ENCODE results near the gene NRP1.

The NRP1 gene

GRCh38 chr10:33288127-33288526 lies 46.3 kb downstream of the NRP1 start:
- FAIRE-seq, result no peak

- FAIRE-seq, result no peak
Observed at GRCh38 chr10:33287112-33287511, 47.4 kb downstream of the NRP1 start.

GRCh38 chr10:33286157-33286934 lies 48.1 kb downstream of the NRP1 start:
- no peak for FAIRE-seq

GRCh38 chr10:33284945-33285344 lies 49.5 kb downstream of the NRP1 start:
- FAIRE-seq, result no peak

GRCh38 chr10:33279811-33280602 lies 54.5 kb downstream of the NRP1 start:
- FAIRE-seq, result no peak

GRCh38 chr10:33279276-33279675 lies 55.2 kb downstream of the NRP1 start:
- FAIRE-seq, result no peak

GRCh38 chr10:33278198-33278597 lies 56.3 kb downstream of the NRP1 start:
- FAIRE-seq, result no peak

GRCh38 chr10:33277135-33277536 lies 57.3 kb downstream of the NRP1 start:
- FAIRE-seq, result no peak

DNA sequence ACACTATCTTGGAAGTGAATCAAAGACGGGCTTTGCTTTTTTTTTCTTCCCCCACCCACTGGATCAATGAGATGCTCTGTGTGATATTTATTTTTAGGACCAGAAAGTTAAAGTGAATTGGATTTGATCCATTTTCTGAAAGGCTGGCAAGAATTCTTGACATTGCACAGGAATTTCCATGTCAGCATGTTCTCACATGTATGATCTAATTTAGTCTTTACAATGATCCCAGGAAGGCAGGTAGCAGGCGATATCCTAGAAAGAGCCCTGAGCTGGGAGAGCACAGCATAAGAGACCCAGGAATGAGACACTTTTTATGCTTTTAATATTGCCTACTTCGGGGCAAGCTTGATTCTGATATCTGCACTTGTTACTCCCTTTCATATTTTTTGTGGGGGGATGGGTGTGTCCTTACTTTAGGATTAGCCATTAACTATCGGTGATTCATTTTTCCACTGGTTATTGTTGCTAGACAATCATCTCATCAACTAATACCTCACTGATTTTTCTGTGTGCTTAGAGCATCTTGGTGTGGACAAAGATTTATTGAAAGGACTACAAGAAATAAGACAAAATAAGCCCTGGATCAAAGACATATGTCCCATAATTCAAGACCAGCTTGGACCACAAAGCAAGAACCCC lies 58.1 kb downstream of the NRP1 start:
- FAIRE-seq, result no peak

- FAIRE-seq, result no peak
Observed at GRCh38 chr10:33274096-33274785, 60.2 kb downstream of the NRP1 start.

- no peak for FAIRE-seq
Observed at GRCh38 chr10:33273295-33274002, 61.0 kb downstream of the NRP1 start.

- no peak for FAIRE-seq
Observed at GRCh38 chr10:33272635-33273034, 61.8 kb downstream of the NRP1 start.

DNA sequence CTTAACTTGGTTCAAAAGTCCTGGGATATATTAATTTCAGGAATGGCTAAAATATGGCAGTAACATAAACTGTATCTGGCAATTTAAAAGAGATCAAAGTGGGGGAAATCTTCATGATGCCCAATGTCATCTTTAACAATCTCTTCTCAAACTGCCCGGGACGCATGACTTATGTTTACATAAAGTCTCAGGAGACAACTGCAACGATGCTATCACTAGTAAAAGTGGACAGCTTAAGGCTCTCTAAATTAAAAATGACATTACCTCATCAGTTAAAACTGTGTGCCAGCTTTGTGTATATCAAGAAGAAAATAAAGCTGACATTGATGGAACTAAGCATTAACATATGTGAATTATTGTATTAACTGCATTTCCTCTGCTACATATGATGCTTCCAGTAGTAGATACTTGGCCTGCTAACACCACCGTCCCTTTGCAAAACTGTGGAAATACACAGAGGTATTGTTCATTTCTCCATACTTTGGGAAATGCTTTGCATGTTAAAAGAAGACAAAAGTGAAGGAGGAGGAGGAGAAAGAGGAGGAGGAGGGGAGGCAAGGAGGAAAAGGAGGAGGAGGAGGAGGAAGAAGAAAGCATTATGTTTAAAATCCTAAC lies 62.4 kb downstream of the NRP1 start:
- FAIRE-seq, result no peak

- no peak for FAIRE-seq
Observed at GRCh38 chr10:33270971-33271370, 63.5 kb downstream of the NRP1 start.

DNA sequence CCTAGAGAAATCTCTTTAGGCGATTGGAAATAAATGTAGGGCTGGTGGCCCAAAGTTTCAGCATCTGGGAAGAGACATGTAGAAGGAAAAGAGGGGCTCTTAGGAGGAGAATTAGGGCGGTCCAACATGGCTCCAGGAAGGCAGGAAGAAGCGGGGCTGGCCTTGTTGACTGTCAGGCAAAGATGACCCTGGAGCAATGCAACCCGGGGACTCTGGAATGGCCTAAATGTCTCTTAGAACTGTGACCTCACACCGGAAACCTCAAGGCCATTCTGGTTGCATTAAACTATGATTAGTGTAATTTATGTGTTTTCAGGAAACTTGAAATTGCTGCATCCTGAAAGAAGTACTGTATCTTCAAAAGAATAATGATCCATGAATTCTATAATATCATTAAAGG lies 66.8 kb downstream of the NRP1 start:
- FAIRE-seq, result no peak

- FAIRE-seq, result no peak
Observed at GRCh38 chr10:33265621-33266020, 68.8 kb downstream of the NRP1 start.

DNA sequence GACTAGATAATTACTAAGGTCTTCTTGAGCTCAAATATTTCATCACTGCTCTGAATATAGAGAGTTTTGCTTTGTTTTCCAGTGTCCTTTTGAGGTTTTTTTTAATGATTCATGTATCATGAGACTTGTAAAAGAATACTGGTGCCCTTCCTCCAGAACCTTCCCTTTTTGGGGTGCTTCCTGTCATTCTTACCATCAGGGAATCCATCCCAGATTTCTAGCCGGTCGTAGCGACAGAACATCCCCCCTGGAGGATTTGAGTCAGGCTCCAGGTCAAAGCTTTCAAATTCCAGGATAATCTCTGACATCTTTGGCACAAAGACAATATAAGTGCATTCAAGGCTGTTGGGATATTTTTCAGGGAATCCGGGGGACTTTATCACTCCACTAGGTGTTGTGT lies 71.0 kb downstream of the NRP1 start:
- no peak for FAIRE-seq

DNA sequence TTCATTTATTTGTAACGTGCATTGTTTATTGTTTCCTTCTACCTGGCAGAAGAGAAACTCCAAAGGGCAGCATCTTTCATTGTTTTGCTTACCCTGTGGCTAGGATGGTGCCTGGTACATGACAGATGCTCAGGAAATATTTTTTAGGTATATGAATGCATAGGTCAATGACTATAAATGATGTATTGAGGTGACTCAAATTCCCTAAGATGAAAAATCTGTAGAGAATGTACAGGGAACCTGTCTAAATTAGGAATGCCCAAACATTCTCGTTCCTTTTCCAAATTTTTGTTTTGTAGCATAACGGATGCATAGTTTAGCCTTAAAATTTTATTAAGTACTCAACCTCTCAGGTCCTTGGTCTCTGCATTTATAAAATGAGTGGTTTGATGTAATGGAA lies 71.6 kb downstream of the NRP1 start:
- FAIRE-seq, result no peak

DNA sequence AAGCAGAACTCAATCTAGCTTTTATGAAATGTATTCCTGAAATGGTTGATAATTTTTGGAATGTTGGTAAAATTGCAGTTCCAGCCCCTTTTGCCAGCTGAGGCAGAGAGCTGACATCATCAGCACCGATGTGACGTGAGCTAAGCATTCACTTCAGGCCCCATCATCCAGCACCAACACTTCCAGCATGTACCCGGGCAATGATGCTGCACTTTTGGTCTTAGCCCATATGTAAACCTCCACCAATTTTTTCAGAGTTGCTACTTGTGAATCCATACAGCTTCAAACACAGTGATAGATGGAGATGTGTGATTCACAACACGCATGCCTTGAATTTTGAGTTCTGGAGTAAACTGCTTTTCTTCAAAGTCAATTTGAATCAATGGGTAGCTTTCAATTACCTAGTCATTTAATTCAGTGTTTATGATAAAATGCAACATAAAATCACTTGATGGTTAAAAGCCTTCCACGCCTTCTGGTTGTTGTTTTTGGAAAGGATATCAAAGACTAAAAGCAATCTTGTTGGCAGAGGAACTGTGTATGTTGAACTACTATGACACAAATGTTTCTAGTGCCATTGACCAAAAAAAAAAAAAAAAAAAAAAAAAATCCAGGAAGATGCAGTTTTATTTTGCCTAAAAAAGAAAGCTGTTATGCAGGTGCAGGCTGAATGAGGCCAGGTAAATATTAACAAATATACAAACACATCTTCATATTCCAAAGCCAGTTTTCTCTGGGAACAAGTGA lies 73.9 kb downstream of the NRP1 start:
- FAIRE-seq, result no peak

DNA sequence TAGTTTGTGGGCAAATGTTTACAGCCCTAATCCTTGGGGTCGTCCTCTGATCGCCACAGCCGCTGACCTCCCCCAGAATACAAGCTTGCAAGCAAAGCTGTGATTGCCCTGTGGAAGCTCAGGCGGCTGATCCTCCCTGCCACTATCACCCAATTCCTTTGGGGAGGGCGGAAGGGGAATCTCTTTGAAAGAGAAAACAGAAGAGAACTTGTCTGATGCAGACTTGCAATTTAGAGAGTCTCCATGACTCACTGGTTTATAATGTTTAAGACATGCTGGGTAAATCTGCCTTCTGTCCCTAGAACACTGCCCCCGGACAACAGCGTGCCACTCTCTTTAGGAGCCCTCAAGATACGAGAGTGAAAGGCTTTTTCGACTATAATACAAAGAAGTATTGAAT lies 75.5 kb downstream of the NRP1 start:
- FAIRE-seq, result no peak

- FAIRE-seq, result no peak
Observed at GRCh38 chr10:33257439-33258080, 76.9 kb downstream of the NRP1 start.

Measured in TTC549 (cell line).